NCI-H82 (cell line): ENCODE data around the gene SLCO3A1.
"Not testable (repeated sequence)": the region's sequence is repeated elsewhere in the genome, so short reads cannot be mapped to it uniquely, and the experiment has no call there.

Source experiments
- DNase-seq: peaks from one replicate; lab custom pipeline; 2025; lab: John Stamatoyannopoulos, UW

The SLCO3A1 gene

DNA sequence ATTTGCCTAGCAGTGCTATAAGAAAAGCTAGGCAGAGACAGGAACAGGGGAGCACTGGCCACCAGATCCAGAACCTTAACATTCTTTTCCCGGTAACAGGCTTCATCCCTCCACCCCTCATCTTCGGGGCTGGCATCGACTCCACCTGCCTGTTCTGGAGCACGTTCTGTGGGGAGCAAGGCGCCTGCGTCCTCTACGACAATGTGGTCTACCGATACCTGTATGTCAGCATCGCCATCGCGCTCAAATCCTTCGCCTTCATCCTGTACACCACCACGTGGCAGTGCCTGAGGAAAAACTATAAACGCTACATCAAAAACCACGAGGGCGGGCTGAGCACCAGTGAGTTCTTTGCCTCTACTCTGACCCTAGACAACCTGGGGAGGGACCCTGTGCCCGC is 309.1 kb downstream of the SLCO3A1 start:
- no peak for DNase-seq

DNA sequence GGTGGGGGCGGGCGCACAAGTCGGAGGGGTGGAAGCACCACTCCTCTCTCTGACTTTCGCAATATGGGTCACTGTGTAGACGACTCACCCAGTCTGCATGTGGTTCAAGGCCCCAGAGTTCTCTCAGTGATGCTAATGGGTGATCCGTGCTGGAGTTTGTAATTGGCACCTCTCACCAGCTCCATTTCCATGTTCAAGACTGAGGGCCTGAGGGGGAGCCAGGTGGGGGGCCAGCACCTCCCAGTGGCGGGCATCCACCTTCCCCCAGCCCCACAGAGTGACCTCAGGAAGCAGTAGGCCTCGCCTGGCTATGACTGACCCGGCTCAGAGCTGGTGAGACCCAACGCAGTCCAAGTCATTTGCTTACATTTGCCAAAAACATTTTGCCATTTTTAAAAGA is 310.1 kb downstream of the SLCO3A1 start:
- no peak for DNase-seq

DNA sequence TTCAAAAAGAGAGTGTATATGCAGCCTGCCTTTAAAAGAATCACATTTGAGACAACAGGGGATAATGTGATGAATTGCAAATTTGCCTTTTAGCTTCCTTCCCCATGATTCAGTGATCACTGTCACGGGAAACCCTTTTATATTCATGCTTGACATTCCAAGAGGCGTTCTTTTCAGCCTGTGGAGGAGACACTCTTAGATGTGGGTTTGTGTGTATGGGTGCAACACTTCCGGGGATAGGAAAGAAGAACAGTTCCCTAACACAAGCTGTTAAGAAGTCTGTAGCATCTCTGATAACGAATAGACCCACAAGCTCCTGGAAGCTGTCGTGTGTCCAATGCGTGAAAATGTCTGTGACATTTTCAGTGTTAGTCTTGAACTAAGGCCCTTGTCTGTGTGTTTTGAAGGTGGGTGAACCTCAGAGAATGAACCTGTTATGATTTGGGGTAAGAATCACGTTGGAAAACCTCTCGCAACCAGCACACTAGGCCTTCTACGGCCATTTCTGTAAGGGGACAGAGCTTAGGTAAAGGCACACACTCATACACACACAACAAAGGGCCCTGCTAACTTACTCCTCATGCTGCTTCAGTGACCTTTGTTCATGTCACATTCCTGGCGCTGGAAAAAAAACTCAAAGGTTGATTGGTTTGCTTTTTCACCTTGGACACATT is 311.0 kb downstream of the SLCO3A1 start:
- no peak for DNase-seq

DNA sequence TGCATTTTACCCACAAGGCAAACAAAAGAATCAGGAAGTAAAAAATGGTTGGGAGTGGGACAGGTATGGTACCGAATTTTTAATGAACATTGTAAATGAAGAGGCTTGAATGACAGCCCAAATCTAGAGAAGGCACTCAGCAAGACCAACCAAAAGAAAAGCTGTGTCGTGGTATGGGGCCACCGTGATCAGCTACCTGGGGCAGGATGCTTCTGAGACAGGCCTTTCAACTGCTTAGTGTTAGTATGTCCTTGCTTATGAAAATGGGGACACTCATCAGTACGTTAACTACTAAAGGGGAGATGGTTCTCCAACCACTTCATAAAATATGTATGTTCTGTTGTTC is 311.5 kb downstream of the SLCO3A1 start:
- no peak for DNase-seq

DNA sequence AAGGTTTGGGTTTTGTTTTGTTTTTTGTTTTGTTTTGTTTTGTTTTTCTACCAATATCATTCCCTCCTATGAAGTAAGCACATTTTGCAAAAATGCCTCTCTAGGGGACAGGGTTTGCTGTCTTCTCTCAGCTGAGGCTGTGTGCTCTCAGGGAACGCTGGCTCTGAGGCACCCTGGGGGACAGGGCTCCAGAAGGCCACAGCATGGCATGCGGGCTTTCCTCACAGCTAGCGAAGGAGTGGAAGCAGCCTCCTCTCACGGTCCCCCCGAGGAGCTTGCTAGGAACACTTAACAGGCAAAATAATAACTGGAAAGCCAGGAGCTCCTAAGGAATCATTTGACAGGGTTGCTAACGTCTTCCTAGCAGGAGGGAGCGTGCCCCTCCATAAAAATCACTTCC is 312.5 kb downstream of the SLCO3A1 start:
- no peak for DNase-seq

DNA sequence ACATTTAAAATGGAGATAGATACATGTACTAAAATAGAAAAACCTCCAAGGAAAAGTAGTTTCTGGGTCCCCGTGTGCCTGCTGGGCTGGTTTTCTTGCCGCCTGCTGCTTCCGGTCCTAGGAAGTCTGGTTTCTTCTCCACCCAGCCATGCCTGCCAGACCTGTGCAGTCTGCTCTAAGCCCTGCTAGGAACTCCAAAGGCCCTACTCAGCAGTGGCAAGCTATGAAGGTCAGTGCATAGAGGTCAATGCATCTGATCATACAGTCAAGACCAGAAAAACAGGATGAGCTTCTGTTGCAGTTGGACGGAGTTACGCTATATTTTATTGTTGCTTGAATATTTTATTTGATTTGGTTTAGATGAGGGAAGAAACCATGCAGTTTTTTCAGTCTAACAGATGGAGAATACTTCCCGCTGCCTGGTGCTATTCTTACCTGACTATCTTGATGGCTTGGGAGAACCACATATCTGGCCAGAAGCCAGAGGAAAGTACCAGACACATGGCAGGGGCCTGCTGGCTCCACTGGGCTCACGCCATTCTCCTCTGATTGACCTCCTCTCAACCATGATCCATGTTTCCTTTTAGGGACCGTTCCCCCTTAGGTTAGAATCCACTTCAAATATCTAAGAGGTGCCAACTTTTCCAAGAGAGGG is 313.4 kb downstream of the SLCO3A1 start:
- no peak for DNase-seq

DNA sequence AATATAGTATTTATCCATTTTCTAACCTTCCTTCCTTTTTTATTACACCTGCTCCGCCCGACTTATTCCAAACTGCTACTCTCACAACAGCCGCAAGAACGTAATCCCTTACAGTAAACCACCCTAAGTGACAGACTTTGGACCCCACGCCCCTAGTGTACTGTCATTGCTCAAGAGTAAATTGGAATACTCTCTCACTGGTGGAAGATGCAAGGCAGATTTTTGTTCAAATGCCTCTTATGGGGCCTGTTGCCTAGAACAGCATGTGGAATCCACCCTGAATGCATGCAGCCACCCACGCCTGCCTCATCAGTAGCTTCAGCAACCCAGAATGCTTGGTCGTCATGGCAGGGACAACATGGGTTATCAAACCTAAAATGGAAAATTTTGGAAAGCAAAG is 313.9 kb downstream of the SLCO3A1 start:
- no peak for DNase-seq

DNA sequence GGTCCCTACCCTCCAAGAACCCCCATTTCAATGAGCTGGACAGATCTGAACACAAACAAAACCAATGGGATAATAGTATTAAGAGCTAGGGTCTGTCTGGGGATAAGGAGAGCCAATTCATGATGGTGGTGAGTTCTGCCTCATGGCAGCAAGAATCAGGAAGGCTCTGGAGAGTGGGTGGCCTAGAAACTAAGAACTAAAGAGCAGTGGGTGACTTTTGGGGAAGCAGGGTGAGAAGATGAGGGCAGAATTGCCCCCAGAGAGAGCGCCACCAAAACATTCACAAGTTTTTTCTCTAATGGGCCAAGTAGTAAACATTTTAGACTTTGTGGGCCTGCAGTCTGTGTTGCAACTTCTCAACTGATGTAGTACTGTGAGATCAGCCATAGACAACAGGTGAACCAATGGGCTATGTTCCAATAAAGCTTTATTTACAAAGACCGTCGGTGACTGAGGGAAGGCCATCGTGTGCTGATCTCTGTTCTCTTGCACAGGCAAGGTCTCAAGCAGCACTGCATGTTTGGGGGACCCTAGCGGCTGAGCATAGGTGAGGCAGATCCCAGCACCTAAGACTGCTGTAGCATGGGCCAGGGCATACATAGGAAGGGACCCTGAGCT is 314.7 kb downstream of the SLCO3A1 start:
- no peak for DNase-seq

DNA sequence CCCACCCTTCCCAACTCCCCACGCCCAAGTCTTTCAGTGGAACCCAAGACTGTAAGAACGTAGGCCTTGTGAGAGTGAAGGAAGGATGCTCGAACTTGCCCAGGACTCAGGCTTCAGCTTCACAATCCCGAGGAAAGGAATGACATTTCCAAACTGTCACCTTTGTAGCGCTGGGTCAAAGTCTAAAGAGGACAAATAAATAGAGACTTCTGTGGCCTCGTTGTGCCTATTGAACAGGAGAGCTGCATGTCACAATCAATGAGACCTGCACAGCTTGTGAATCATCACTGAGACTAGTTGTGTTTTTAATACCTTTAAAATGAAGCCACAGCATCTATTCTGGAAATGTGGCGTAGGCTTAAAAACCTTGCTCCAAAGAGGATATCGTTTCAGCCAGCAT is 317.4 kb downstream of the SLCO3A1 start:
- DNase-seq: no peak

DNA sequence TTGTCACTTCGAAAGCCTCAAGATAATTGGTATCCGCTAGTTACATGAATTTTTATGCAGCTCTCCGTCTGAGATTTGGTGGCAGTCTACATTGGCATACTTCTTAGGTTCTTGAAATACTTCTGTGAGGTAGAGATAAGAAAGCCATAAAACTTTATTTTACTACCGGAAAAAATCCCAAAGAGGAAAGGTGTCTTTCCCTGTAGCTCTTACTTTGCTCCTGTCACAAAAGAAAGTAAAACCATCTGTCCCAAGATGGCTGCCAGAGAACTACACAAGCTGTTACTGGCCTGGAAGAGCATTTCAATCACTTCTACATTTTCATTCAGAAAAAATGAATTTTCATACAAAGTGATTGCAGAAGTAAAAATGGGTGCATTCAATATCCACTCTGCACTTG is 325.4 kb downstream of the SLCO3A1 start:
- no peak for DNase-seq

DNA sequence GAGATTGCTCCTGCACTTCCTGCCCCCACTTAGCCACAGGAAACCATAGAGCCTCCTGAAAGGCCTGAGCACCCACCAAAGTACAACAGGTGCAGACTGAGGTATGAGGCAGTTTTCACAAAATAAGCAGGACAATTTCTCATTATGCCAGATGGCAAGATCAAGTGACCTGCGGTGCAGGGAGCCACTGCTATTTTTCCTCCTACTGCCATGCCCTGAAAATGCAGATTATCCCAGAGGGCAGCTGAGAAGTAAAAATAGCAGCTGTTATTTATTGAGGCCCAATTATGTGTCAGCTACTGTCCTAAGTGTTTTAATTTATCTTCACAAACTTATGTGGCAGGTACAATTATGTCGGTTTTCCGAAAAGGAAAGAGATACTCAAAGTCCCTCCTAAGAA is 330.6 kb downstream of the SLCO3A1 start:
- DNase-seq: no peak

DNA sequence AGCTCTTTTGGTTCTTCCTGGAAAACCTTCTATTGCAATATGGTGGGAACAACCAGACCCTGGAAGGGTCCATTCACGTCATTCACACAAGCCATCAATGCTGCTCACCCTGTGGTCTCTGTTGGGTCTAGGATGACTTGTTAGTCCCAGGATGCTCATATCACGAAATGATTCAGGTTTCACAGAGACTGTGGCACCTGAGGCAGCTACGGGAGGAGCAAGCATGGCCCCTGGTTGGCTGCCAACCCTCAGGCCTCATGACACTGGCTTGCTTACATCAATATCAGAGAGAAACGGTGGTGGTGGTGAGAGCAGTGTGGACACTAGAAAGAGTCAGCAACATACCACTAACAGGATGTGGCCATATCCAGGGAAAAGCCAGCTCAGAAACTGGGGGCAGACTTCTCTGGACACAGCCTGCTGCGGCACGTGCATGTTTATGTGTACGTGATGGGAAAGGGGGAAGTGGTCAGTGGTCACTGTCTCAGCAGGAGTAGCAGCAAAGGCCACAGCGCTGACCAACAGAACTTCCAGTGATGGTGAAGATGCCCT is 331.2 kb downstream of the SLCO3A1 start:
- DNase-seq: no peak

DNA sequence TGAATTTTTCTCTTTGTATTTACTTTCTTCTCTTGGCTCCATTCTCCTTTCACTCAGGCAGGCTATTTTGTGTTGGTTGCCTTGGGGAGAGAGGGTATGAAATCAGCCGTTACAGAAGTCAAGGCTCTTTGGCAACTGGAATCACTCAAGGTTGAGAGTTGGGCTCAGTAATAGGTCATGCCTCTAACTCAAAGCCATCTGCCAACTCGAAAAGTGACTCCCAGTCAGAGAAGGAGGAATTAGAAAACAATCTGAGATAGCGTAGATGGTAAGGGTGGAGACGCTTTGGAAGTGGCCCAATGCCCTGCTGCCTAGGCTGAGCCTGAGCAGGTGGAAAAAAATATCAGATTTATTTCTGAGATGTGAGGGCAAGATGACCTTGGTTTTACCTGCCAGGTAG is 334.5 kb downstream of the SLCO3A1 start:
- DNase-seq: no peak

DNA sequence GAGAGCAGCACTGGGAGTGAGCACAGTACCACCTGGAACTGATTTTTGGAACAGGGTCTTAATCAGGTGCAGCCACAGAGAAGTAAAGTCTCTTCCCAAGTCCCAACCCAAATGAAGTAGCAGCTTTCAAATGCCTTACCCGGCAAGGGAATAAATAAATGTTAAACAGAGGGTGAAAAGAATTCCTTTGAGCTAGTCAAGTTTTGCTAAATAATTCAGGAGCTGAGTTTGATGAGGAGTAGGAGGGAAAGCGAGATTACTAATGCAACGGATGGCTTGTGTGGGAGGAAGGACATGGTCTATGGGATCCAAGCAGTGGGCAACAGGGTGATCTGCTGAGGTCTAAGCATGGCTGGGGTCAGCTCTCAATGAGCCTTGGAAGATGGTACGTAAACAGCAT is 335.7 kb downstream of the SLCO3A1 start:
- no peak for DNase-seq

DNA sequence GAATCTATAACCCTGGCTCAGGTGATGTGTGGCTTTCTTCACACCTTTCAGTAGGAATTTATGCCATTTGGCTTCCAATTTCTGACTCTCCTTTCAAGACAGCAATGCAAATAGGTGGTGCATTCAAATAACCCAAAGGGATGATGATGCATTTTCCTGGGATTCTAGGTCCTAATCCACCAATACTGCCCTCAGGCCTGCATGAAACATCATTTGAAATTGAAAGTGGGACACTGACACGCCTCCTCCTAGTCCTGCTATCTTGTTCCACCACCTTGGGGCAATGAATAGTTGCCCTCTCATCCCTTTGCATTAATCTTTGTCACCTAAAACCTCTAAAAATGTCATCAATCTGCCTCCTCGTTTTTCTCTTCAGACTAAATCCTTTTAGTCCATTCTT is 341.7 kb downstream of the SLCO3A1 start:
- DNase-seq: no peak

DNA sequence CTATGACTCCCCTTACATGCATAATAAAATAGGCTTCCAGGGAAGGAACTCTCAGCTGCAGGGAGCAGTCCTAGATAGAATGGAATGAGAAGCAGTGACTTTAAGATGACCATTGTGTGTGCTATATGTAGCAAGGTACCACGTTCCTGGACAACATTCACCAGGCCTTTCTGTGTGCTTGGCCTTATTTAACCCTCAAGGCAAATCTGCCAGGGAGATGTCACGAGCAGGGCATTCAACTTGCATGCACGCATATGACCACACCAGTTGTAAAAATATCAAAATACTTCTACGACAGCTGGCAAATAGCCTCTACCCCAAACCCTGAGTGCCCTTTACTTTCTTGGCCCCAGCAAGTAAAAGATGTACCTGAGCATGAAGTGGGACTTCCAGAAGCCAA is 342.8 kb downstream of the SLCO3A1 start:
- no peak for DNase-seq

DNA sequence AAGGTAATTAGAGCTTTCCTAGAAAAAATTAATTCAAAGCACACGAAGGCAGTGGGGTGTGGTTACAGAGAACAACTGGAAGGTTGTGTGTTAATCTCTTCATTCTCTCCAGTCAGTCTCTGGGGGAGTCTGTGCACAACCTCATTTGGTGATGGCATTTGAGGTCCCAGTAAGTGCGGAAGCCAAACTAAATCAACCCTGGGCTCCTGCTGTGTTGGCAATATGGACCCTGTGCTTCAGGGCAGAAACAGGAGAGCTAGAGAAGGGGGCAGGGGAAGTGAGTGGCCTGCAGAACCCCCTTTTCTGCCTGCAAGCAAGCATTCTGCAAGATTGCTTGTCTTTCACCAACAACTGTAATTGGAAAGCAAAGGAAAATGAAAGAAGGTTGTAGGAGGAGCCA is 344.2 kb downstream of the SLCO3A1 start:
- no peak for DNase-seq

DNA sequence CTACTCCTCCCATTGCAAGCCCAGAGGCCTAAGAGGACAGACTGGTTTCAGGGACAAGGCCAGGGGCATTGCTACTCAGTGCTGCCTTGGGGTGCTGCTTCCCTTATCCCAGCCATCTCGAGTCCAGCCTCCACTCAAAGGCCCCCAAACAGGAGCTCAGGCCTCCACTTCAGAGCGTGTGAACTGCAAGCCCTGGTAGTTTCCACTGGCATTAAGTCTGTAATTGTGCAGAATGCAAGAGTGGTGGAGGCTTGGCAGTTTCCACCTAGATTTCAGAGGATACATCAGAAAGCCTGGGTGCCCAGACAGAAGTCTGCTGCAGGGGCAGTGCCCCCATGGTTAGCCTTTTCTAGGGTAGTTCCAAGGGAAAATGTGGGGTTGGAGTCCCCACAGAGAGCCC is 347.4 kb downstream of the SLCO3A1 start:
- no peak for DNase-seq

DNA sequence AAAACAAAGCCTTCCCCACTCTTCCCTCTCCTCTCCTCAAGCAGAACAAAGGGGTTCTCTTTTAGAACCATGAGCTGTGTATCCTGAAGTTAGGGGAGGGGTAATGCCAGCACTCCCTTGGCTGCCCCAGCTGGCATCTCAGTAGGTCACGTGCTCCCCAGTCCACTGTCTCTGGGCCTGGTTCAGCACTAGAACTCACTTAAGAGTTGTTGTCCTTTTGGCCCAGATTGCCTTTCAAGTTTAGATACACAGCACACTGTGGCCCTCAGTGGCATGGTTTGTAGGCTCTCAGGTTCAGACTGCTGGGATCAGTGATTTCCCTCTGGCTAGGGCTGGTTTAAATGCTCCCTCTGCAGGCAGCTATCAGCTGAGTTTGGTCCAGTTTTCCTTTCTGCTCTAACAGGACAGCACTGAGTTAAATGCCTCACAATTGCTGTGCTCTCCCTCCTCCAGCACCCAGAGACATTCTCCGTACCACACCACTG is 351.8 kb downstream of the SLCO3A1 start:
- DNase-seq: peak; percentile 4

DNA sequence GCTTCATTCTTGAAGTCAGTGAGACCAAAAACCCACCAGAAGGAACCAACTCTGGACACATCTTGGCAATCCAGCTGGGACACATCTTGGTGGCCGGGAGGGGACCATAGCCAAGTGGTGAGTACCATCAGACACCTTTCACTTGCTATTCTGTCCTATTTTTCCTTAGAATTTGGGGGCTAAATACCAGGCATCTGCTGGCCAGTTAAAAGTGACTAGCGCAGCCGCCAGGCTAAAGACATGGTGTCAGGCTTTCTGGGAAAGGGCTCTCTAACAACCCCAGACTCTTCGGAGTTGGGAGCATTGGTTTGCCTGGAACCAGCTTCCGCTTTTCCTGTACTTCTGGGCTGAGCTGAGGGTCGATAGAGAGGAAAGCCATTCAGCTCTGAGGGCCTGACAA is 354.1 kb downstream of the SLCO3A1 start:
- DNase-seq: not testable (repeated sequence)
